ENCODE measurements around the gene MINPP1. TPM values are rescaled to one million over a fixed set of nuclear protein-coding genes. Genes with fewer than 3 reads are reported as not detected.

The MINPP1 gene
- total and polyA plus RNA-seq, 2 of the 4 experiments (the other 2 are of a cell fraction), result 11.7 to 14.4 TPM

GRCh38 chr10:87585565-87586514 is 81.1 kb downstream of the MINPP1 start:
- 100% methylated on average over 1 of the region's 5 CpGs; no CpG with 5 or more reads in 1 of the 2 experiments for WGBS, 2 experiments (ENCODE audit: extremely low coverage in 2 of 2, insufficient read length in 1 of 2)
- CTCF ChIA-PET, result no interaction called here

More at GRCh38 chr10:87585565-87586514, 81.1 kb downstream of the MINPP1 start:
- no peak overlapping the region for H3K23ac ChIP-seq (ENCODE audit: low read depth, low read length)
- H3K4me3 ChIP-seq (ENCODE audit: insufficient read depth, low read depth, low read length), result no peak overlapping the region
- DNase-seq, result peak; percentile 58
- no peak overlapping the region for H3K56ac ChIP-seq (ENCODE audit: extremely low read depth, insufficient read depth, low read length)
- no peak overlapping the region for H4K91ac ChIP-seq (ENCODE audit: insufficient read depth, low read depth, low read length)
- no peak overlapping the region for H3K9ac ChIP-seq (ENCODE audit: low read depth, low read length)
- H4K20me1 ChIP-seq (ENCODE audit: insufficient read depth, low read length), result no peaks in the 10 kb centered on the region
- H4K5ac ChIP-seq (ENCODE audit: low read depth, low read length), result no peak overlapping the region
- H4K8ac ChIP-seq (ENCODE audit: low read depth in 2 of 2, low read length in 2 of 2), result no peak overlapping the region
- POLR2A ChIA-PET (ENCODE audit: unreplicated experiment), result no interaction called here
- no peak overlapping the region for H3K18ac ChIP-seq (ENCODE audit: low read depth, low read length)
- H2BK15ac ChIP-seq (ENCODE audit: low read depth, low read length), result no peak overlapping the region
- no peaks in the 10 kb centered on the region for H3K9me3 ChIP-seq (ENCODE audit: control insufficient read depth, insufficient read depth, low read length)
- in situ Hi-C loops (cut with MboI; ENCODE audit: low sequenced_read_pairs), result no loop called here
- H3K27me3 ChIP-seq (ENCODE audit: control insufficient read depth, insufficient read depth, low read length), result no peaks in the 10 kb centered on the region
- H2AK5ac ChIP-seq (ENCODE audit: low read depth, low read length), result no peak overlapping the region
- no peak overlapping the region for H3K27ac ChIP-seq (ENCODE audit: insufficient read depth, low read length)
- no TSS peak for BruUV-seq (replicated peaks)
- H2AFZ ChIP-seq (replicated peaks; ENCODE audit: low read length, poor library complexity), result no peak overlapping the region
- intact Hi-C loops (cut with micrococcal nuclease), result no loop called here
- H3K14ac ChIP-seq (replicated peaks; ENCODE audit: low read depth, low read length), result no peak overlapping the region
- H2BK120ac ChIP-seq (ENCODE audit: low read depth, low read length), result no peak overlapping the region
- dilution Hi-C loops (cut with HindIII; ENCODE audit: low sequenced_read_pairs, unreplicated experiment), result no loop called here
- no peak overlapping the region for H2AK9ac ChIP-seq (replicated peaks; ENCODE audit: low read depth, low read length, poor library complexity)
- H3K4me1 ChIP-seq (ENCODE audit: control insufficient read depth, insufficient read depth, low read length), result peaks cover 8% of the 10 kb centered on the region
- no peaks in the 10 kb centered on the region for H3K79me1 ChIP-seq (ENCODE audit: low read depth in 1 of 2, low read length in 2 of 2)
- H3K4me2 ChIP-seq (ENCODE audit: low read depth, low read length), result no peak overlapping the region
- H3K36me3 ChIP-seq (ENCODE audit: control insufficient read depth, insufficient read depth, low read length), result no peaks in the 10 kb centered on the region
- peaks cover 3% of the 10 kb centered on the region; the same call in 1 of the 2 replicates for H3K9me1 ChIP-seq (ENCODE audit: insufficient read depth, low read length)
- no peak overlapping the region for H3K4ac ChIP-seq (ENCODE audit: low read depth, low read length)
- TF ChIP-seq RCOR1 (IDR thresholded peaks at IDR 0.05; ENCODE audit: insufficient replicate concordance, low read length) (no peak), CTCF (conservative IDR thresholded peaks at IDR 0.05; ENCODE audit: low read depth, low read length) (no peak), FOS (IDR thresholded peaks at IDR 0.05; ENCODE audit: low read depth, low read length) (no peak), CEBPB (IDR thresholded peaks at IDR 0.05; ENCODE audit: low read depth, low read length) (no peak), POLR2A (IDR thresholded peaks at IDR 0.05; ENCODE audit: low read depth, low read length) (no peak), RAD21 (IDR thresholded peaks at IDR 0.05; ENCODE audit: low read length) (no peak)
- TF ChIP-seq, protein P1, sequence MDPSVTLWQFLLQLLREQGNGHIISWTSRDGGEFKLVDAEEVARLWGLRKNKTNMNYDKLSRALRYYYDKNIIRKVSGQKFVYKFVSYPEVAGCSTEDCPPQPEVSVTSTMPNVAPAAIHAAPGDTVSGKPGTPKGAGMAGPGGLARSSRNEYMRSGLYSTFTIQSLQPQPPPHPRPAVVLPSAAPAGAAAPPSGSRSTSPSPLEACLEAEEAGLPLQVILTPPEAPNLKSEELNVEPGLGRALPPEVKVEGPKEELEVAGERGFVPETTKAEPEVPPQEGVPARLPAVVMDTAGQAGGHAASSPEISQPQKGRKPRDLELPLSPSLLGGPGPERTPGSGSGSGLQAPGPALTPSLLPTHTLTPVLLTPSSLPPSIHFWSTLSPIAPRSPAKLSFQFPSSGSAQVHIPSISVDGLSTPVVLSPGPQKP (IDR thresholded peaks at IDR 0.05; ENCODE audit: borderline replicate concordance, low read depth, low read length), result no peak
- H2BK5ac ChIP-seq (ENCODE audit: low read depth, low read length, poor library complexity, severe bottlenecking), result no peak overlapping the region
- no peak for ATAC-seq (ENCODE audit: low read depth)
- H2BK20ac ChIP-seq (ENCODE audit: low read depth, low read length), result no peak overlapping the region
